HL-60 (cell line): ENCODE data around the gene SART3.

Source experiments
- DNase-seq, 2 experiments: peaks; one replicate each; pipeline ENCODE4 v3.0.0-alpha.2; 2010 to 2020; ENCODE audit warnings: low read depth in 1 of 2, low spot score in 1 of 2
- H3K27ac ChIP-seq: fragments of 250-450 bp; sonication (Bioruptor Pico); replicated peaks from 2 replicates; pipeline ENCODE4 v1.5.1; 2020; ENCODE audit warnings: mild to moderate bottlenecking, moderate library complexity
- H3K27me3 ChIP-seq: fragments of 250-450 bp; sonication (Bioruptor Pico); 2 replicates; pipeline ENCODE4 v1.5.1; 2021; ENCODE audit warnings: mild to moderate bottlenecking, moderate library complexity; ENCODE audit not compliant: insufficient read depth, poor library complexity, severe bottlenecking
- H3K4me3 ChIP-seq: replicated peaks from 2 replicates; pipeline ENCODE4 v1.5.1; 2011; ENCODE audit warnings: mild to moderate bottlenecking, control low read depth, low read length; ENCODE audit not compliant: insufficient read depth
- GABPA ChIP-seq: IDR thresholded peaks from 2 replicates; pipeline ENCODE4 v1.6.1; 2012; ENCODE audit warnings: low read depth
- POLR2AphosphoS5 ChIP-seq: IDR thresholded peaks from 2 replicates; pipeline ENCODE4 v1.6.1; 2012; ENCODE audit warnings: low read depth
- SPI1 ChIP-seq: IDR thresholded peaks from 2 replicates; pipeline ENCODE4 v1.6.1; 2012; ENCODE audit warnings: low read depth, mild to moderate bottlenecking, borderline replicate concordance
- TF ChIP-seq, protein P1 (sequence below): IDR thresholded peaks from 2 replicates; pipeline ENCODE4 v1.6.1; 2012; ENCODE audit warnings: low read depth; ENCODE audit not compliant: insufficient replicate concordance
- TF ChIP-seq, protein P2 (sequence below): IDR thresholded peaks from one replicate; pipeline ENCODE4 v1.5.1; 2011; ENCODE audit warnings: low read length, control low read depth, inconsistent platforms; ENCODE audit not compliant: insufficient read depth

The SART3 gene

GRCh38 chr12:108578813-108579212 is 17.8 kb upstream of the SART3 start:
- no peak overlapping the region for H3K4me3 ChIP-seq
- H3K27ac ChIP-seq = no peak overlapping the region
- TF ChIP-seq SPI1 (no peak), GABPA (no peak)
- DNase-seq = no peak
- no peaks in the 10 kb centered on the region for H3K27me3 ChIP-seq

DNA sequence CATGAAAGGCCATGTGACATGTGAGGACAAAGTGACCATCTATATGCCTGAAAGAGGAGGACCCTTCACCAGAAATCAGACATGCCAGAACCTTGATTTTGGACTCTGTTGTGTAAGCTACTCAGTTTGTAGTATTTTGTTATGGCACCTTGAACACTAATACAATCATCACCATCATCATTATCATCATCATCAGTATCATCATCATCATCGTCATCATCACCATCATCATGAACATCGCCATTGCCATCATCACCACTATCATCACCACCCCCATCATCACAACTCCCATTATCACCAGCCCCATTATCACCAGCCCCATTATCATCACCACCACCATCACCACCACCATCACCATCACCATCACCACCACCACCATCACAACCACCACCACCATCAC is 17.3 kb upstream of the SART3 start:
- Histone ChIP-seq H3K4me3 (no peak overlapping the region), H3K27ac (no peak overlapping the region)
- TF ChIP-seq POLR2AphosphoS5 = no peak
- TF ChIP-seq, protein P1, sequence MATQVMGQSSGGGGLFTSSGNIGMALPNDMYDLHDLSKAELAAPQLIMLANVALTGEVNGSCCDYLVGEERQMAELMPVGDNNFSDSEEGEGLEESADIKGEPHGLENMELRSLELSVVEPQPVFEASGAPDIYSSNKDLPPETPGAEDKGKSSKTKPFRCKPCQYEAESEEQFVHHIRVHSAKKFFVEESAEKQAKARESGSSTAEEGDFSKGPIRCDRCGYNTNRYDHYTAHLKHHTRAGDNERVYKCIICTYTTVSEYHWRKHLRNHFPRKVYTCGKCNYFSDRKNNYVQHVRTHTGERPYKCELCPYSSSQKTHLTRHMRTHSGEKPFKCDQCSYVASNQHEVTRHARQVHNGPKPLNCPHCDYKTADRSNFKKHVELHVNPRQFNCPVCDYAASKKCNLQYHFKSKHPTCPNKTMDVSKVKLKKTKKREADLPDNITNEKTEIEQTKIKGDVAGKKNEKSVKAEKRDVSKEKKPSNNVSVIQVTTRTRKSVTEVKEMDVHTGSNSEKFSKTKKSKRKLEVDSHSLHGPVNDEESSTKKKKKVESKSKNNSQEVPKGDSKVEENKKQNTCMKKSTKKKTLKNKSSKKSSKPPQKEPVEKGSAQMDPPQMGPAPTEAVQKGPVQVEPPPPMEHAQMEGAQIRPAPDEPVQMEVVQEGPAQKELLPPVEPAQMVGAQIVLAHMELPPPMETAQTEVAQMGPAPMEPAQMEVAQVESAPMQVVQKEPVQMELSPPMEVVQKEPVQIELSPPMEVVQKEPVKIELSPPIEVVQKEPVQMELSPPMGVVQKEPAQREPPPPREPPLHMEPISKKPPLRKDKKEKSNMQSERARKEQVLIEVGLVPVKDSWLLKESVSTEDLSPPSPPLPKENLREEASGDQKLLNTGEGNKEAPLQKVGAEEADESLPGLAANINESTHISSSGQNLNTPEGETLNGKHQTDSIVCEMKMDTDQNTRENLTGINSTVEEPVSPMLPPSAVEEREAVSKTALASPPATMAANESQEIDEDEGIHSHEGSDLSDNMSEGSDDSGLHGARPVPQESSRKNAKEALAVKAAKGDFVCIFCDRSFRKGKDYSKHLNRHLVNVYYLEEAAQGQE = no peak
- TF ChIP-seq, protein P2, sequence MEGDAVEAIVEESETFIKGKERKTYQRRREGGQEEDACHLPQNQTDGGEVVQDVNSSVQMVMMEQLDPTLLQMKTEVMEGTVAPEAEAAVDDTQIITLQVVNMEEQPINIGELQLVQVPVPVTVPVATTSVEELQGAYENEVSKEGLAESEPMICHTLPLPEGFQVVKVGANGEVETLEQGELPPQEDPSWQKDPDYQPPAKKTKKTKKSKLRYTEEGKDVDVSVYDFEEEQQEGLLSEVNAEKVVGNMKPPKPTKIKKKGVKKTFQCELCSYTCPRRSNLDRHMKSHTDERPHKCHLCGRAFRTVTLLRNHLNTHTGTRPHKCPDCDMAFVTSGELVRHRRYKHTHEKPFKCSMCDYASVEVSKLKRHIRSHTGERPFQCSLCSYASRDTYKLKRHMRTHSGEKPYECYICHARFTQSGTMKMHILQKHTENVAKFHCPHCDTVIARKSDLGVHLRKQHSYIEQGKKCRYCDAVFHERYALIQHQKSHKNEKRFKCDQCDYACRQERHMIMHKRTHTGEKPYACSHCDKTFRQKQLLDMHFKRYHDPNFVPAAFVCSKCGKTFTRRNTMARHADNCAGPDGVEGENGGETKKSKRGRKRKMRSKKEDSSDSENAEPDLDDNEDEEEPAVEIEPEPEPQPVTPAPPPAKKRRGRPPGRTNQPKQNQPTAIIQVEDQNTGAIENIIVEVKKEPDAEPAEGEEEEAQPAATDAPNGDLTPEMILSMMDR = no peak
- no peak for TF ChIP-seq GABPA
- no peak for TF ChIP-seq SPI1

GRCh38 chr12:108577458-108577857 is 16.5 kb upstream of the SART3 start:
- Histone ChIP-seq H3K27ac (no peak overlapping the region), H3K4me3 (no peak overlapping the region), H3K27me3 (no peaks in the 10 kb centered on the region)
- TF ChIP-seq, protein P2 = no peak
- TF ChIP-seq, protein P1 = no peak
- TF ChIP-seq SPI1 (no peak), POLR2AphosphoS5 (no peak), GABPA (no peak)
- DNase-seq = no peak

More for the DNA sequence above, 17.3 kb upstream of the SART3 start:
- H3K27me3 ChIP-seq = no peaks in the 10 kb centered on the region
- no peak for DNase-seq

GRCh38 chr12:108576660-108577234 is 15.8 kb upstream of the SART3 start:
- H3K27ac ChIP-seq = no peak overlapping the region
- TF ChIP-seq, protein P1 = no peak
- H3K27me3 ChIP-seq = no peaks in the 10 kb centered on the region
- no peak for DNase-seq
- no peak overlapping the region for H3K4me3 ChIP-seq
